K562 (cell line): ENCODE data around the gene DDX54.

ENCODE experiments used
- EP300 ChIP-seq: IDR thresholded peaks from 2 replicates; pipeline ENCODE4 v1.6.1; 2012; ENCODE audit warnings: low read length, improper control_type of control experiment
- HMG20A ChIP-seq: fragments of 450-650 bp; formaldehyde crosslinking; conservative IDR thresholded peaks from 2 replicates; pipeline ENCODE4 v1.4.0; 2020; ENCODE audit warnings: mild to moderate bottlenecking, mixed read lengths
- PHF8 ChIP-seq: fragments of 200-600 bp; sonication (generic); IDR thresholded peaks from 2 replicates; pipeline ENCODE4 v1.6.1; 2012; ENCODE audit warnings: mixed run types, mild to moderate bottlenecking, inconsistent platforms, low read length, moderate library complexity, borderline replicate concordance
- POLR2H ChIP-seq: IDR thresholded peaks from 2 replicates; pipeline ENCODE4 v1.6.1; 2016; ENCODE audit warnings: missing genetic modification characterization, low read depth, mild to moderate bottlenecking, control low read depth, missing compliant biosample characterization, moderate library complexity
- RAD21 ChIP-seq, 2 experiments: fragments of 250-450 bp in 1 of 2; fragments of 450-650 bp in 1 of 2; sonication (Bioruptor Pico) in 1 of 2; formaldehyde crosslinking in 1 of 2; IDR thresholded peaks in 1 of 2; conservative IDR thresholded peaks in 1 of 2; 2 replicates each; pipeline versions ENCODE4 v1.4.0 to v1.8.0; 2020 to 2022; ENCODE audit warnings: mild to moderate bottlenecking in 2 of 2, moderate library complexity in 1 of 2
- RBFOX2 ChIP-seq: fragments of 200-400 bp; formaldehyde crosslinking; IDR thresholded peaks from 2 replicates; pipeline ENCODE4 v1.6.1; 2017; ENCODE audit warnings: low read depth, mild to moderate bottlenecking, low read length, moderate library complexity
- SMARCC2 ChIP-seq: fragments of 450-650 bp; IDR thresholded peaks from 2 replicates; pipeline ENCODE4 v1.6.1; 2017; ENCODE audit warnings: antibody characterized with exemption, moderate library complexity, mild to moderate bottlenecking, low read depth
- SRF ChIP-seq, 2 experiments: fragments of 250-450, 450-650 bp in 1 of 2; sonication (Bioruptor Pico) in 1 of 2; sonication (generic) in 1 of 2; formaldehyde crosslinking; IDR thresholded peaks; 2 replicates each; pipeline versions ENCODE4 v1.5.0 to v1.5.1; 2020 to 2022; ENCODE audit warnings: mild to moderate bottlenecking in 1 of 2, missing genetic modification reagents in 1 of 2
- TF ChIP-seq, protein P1 (sequence below), 2 experiments: fragments of 450-650 bp; formaldehyde crosslinking in 1 of 2; IDR thresholded peaks; 2 replicates each; pipeline versions ENCODE4 v1.4.0 to v1.6.1; 2014 to 2020; ENCODE audit warnings: mild to moderate bottlenecking in 2 of 2, borderline replicate concordance in 1 of 2, low read depth in 1 of 2
- TF ChIP-seq, protein P2 (sequence below), 3 experiments: IDR thresholded peaks in 2 of 3; conservative IDR thresholded peaks in 1 of 3; 2 replicates each; pipeline ENCODE4 v1.5.1; 2011 to 2012; ENCODE audit warnings: low read length in 3 of 3, mild to moderate bottlenecking in 3 of 3, control low read depth in 2 of 3, improper control_type of control experiment in 1 of 3, inconsistent platforms in 1 of 3, low read depth in 1 of 3, mixed read lengths in 1 of 3, moderate library complexity in 1 of 3; ENCODE audit not compliant: insufficient read depth in 2 of 3
- TF ChIP-seq, protein P3 (sequence below), 2 experiments: IDR thresholded peaks; 2 replicates each; pipeline ENCODE4 v1.6.1; 2011; ENCODE audit warnings: borderline replicate concordance in 1 of 2, control low read depth in 1 of 2, low read depth in 1 of 2, low read length in 1 of 2, mild to moderate bottlenecking in 1 of 2, mixed read lengths in 1 of 2, moderate library complexity in 1 of 2; ENCODE audit not compliant: insufficient read depth in 1 of 2, insufficient read length in 1 of 2, poor library complexity in 1 of 2, severe bottlenecking in 1 of 2; ENCODE audit errors: extremely low read depth in 1 of 2

DNA sequence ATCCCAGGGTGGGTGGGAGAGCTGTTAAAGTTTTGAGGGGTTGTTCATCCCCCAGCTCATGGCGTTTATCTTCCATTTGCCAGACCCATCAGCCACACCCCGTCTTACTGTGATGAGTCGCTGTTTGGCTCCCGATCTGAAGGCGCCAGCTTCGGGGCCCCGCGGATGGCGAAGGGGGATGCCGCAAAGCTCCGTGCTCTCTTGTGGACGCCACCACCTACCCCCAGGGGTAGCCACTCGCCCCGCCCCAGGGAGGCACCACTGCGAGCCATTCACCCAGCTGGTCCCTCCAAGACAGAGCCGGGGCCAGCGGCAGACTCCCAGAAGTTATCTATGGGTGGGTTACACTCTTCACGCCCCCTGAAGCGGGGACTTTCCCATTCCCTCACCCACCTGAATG, 5.9 kb upstream of the DDX54 start:
- TF ChIP-seq HMG20A (CRISPR knock-in tag) (no peak), SMARCC2 (no peak), RAD21 (CRISPR knock-in tag; conservative IDR thresholded peaks at IDR 0.05 in 1 of 2, IDR thresholded peaks at IDR 0.05 in 1 of 2) (no peak), SRF (CRISPR knock-in tag; IDR thresholded peaks at IDR 0.05) (no peak), RBFOX2 (no peak), PHF8 (no peak), EP300 (peak; percentile 2; the same call in 1 of the 2 replicates), POLR2H (tag) (no peak)
- TF ChIP-seq, protein P1, sequence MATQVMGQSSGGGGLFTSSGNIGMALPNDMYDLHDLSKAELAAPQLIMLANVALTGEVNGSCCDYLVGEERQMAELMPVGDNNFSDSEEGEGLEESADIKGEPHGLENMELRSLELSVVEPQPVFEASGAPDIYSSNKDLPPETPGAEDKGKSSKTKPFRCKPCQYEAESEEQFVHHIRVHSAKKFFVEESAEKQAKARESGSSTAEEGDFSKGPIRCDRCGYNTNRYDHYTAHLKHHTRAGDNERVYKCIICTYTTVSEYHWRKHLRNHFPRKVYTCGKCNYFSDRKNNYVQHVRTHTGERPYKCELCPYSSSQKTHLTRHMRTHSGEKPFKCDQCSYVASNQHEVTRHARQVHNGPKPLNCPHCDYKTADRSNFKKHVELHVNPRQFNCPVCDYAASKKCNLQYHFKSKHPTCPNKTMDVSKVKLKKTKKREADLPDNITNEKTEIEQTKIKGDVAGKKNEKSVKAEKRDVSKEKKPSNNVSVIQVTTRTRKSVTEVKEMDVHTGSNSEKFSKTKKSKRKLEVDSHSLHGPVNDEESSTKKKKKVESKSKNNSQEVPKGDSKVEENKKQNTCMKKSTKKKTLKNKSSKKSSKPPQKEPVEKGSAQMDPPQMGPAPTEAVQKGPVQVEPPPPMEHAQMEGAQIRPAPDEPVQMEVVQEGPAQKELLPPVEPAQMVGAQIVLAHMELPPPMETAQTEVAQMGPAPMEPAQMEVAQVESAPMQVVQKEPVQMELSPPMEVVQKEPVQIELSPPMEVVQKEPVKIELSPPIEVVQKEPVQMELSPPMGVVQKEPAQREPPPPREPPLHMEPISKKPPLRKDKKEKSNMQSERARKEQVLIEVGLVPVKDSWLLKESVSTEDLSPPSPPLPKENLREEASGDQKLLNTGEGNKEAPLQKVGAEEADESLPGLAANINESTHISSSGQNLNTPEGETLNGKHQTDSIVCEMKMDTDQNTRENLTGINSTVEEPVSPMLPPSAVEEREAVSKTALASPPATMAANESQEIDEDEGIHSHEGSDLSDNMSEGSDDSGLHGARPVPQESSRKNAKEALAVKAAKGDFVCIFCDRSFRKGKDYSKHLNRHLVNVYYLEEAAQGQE (IDR thresholded peaks at IDR 0.05; ENCODE audit: borderline replicate concordance), result no peak
- TF ChIP-seq, protein P1 (CRISPR knock-in tag; IDR thresholded peaks at IDR 0.05; ENCODE audit: low read depth), result no peak
- TF ChIP-seq, protein P2, sequence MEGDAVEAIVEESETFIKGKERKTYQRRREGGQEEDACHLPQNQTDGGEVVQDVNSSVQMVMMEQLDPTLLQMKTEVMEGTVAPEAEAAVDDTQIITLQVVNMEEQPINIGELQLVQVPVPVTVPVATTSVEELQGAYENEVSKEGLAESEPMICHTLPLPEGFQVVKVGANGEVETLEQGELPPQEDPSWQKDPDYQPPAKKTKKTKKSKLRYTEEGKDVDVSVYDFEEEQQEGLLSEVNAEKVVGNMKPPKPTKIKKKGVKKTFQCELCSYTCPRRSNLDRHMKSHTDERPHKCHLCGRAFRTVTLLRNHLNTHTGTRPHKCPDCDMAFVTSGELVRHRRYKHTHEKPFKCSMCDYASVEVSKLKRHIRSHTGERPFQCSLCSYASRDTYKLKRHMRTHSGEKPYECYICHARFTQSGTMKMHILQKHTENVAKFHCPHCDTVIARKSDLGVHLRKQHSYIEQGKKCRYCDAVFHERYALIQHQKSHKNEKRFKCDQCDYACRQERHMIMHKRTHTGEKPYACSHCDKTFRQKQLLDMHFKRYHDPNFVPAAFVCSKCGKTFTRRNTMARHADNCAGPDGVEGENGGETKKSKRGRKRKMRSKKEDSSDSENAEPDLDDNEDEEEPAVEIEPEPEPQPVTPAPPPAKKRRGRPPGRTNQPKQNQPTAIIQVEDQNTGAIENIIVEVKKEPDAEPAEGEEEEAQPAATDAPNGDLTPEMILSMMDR (IDR thresholded peaks at IDR 0.05 in 2 of 3, conservative IDR thresholded peaks at IDR 0.05 in 1 of 3; ENCODE audit: insufficient read depth in 2 of 3, low read depth in 1 of 3, low read length in 3 of 3), result no peak
- TF ChIP-seq, protein P3, sequence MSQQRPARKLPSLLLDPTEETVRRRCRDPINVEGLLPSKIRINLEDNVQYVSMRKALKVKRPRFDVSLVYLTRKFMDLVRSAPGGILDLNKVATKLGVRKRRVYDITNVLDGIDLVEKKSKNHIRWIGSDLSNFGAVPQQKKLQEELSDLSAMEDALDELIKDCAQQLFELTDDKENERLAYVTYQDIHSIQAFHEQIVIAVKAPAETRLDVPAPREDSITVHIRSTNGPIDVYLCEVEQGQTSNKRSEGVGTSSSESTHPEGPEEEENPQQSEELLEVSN (IDR thresholded peaks at IDR 0.05; ENCODE audit: borderline replicate concordance in 1 of 2, extremely low read depth in 1 of 2, insufficient read depth in 1 of 2, insufficient read length in 1 of 2, low read depth in 1 of 2, low read length in 1 of 2, poor library complexity in 1 of 2, severe bottlenecking in 1 of 2), result no peak
